8988T (cell line): ENCODE data around the gene ZNF69.
"Not testable (repeated sequence)": the region's sequence is repeated elsewhere in the genome, so short reads cannot be mapped to it uniquely, and the experiment has no call there.

ENCODE experiments used
- DNase-seq: peaks from one replicate; pipeline ENCODE4 v3.0.0; 2011

ZNF69 gene

GRCh38 chr19:11902228-11902627 lies 14.6 kb downstream of the ZNF69 start:
- DNase-seq: no peak

GRCh38 chr19:11905928-11906327 lies 18.3 kb downstream of the ZNF69 start:
- no peak for DNase-seq

- DNase-seq: not testable (repeated sequence)
Measured at GRCh38 chr19:11911937-11912336, 24.4 kb downstream of the ZNF69 start.

- DNase-seq: not testable (repeated sequence)
Measured at GRCh38 chr19:11914417-11915051, 27.0 kb downstream of the ZNF69 start.

- no peak for DNase-seq
Measured at GRCh38 chr19:11921852-11922495, 34.4 kb downstream of the ZNF69 start.

- peak; percentile 48 for DNase-seq
Measured at GRCh38 chr19:11924886-11925650, 37.5 kb downstream of the ZNF69 start, which contains the start of gene ZNF700. TSS of gene ZNF700 (plus strand) at chr19:11925107. CDS start at chr19:11925211, 104 bp downstream.

GRCh38 chr19:11925651-11926187 lies 38.1 kb downstream of the ZNF69 start:
- DNase-seq: not testable (repeated sequence)

- DNase-seq: no peak
Measured at GRCh38 chr19:11927227-11927626, 39.6 kb downstream of the ZNF69 start.

GRCh38 chr19:11931051-11931450 lies 43.5 kb downstream of the ZNF69 start:
- no peak for DNase-seq

GRCh38 chr19:11931513-11931912 lies 43.9 kb downstream of the ZNF69 start:
- no peak for DNase-seq

GRCh38 chr19:11935829-11936228 lies 48.2 kb downstream of the ZNF69 start:
- not testable (repeated sequence) for DNase-seq

GRCh38 chr19:11938383-11938782 lies 50.8 kb downstream of the ZNF69 start:
- DNase-seq: not testable (repeated sequence)

- not testable (repeated sequence) for DNase-seq
Measured at GRCh38 chr19:11941361-11941887, 53.8 kb downstream of the ZNF69 start.

GRCh38 chr19:11942008-11942842 lies 54.6 kb downstream of the ZNF69 start:
- DNase-seq: no peak

- no peak for DNase-seq
Measured at GRCh38 chr19:11942843-11943108, 55.2 kb downstream of the ZNF69 start.

GRCh38 chr19:11944656-11945055 lies 57.1 kb downstream of the ZNF69 start:
- DNase-seq: no peak

- no peak for DNase-seq
Measured at GRCh38 chr19:11948646-11949045, 61.1 kb downstream of the ZNF69 start.

GRCh38 chr19:11949201-11949600 lies 61.6 kb downstream of the ZNF69 start:
- DNase-seq: no peak

- not testable (repeated sequence) for DNase-seq
Measured at GRCh38 chr19:11949614-11950080, 62.1 kb downstream of the ZNF69 start.

- DNase-seq: no peak
Measured at GRCh38 chr19:11950312-11950711, 62.7 kb downstream of the ZNF69 start.
